ENCODE measurements around the gene FHIT. TPM values are rescaled to one million over a fixed set of nuclear protein-coding genes. Genes with fewer than 3 reads are reported as not detected.

FHIT gene
- total and polyA plus RNA-seq, 2 donors from 2014 or later: 20.2 to 61.2 TPM

GRCh38 chr3:60133269-60134162 is 1117.7 kb downstream of the FHIT start:
- intact Hi-C loops (cut with DNase I): no loop called here

GRCh38 chr3:60131618-60132017 is 1119.6 kb downstream of the FHIT start:
- no peak overlapping the region for H3K4me3 ChIP-seq (ENCODE audit: low read length in 3 of 3)
- DNase-seq (no peak), FAIRE-seq (no peak)
- H3K27ac ChIP-seq (ENCODE audit: low read depth in 2 of 2, low read length in 2 of 2): no peak overlapping the region
- H3K27me3 ChIP-seq (ENCODE audit: control insufficient read depth, insufficient read depth, low read length): no peaks in the 10 kb centered on the region
- no peak for TF ChIP-seq CTCF (IDR thresholded peaks at IDR 0.05; ENCODE audit: borderline replicate concordance, extremely low read depth, insufficient read depth)
- no peak overlapping the region for H3K9ac ChIP-seq (ENCODE audit: low read length in 3 of 3)
- no peaks in the 10 kb centered on the region for H3K4me1 ChIP-seq (ENCODE audit: control insufficient read depth in 2 of 3, insufficient read depth in 2 of 3, low read depth in 1 of 3, low read length in 3 of 3)
- no peaks in the 10 kb centered on the region for H3K36me3 ChIP-seq (ENCODE audit: control insufficient read depth in 2 of 3, insufficient read depth in 3 of 3, low read length in 3 of 3)
- intact Hi-C loops (cut with DNase I): no loop called here
- H3K9me3 ChIP-seq (ENCODE audit: control insufficient read depth in 2 of 3, insufficient read depth in 1 of 3, low read length in 3 of 3): no peaks in the 10 kb centered on the region

More at GRCh38 chr3:60133269-60134162, 1117.7 kb downstream of the FHIT start:
- Histone ChIP-seq H3K9me3 (ENCODE audit: control insufficient read depth in 2 of 3, insufficient read depth in 1 of 3, low read length in 3 of 3) (no peaks in the 10 kb centered on the region), H3K4me1 (ENCODE audit: control insufficient read depth in 2 of 3, insufficient read depth in 2 of 3, low read depth in 1 of 3, low read length in 3 of 3) (no peaks in the 10 kb centered on the region), H3K27ac (ENCODE audit: low read depth in 2 of 2, low read length in 2 of 2) (no peak overlapping the region), H3K36me3 (ENCODE audit: control insufficient read depth in 2 of 3, insufficient read depth in 3 of 3, low read length in 3 of 3) (no peaks in the 10 kb centered on the region), H3K4me3 (ENCODE audit: low read length in 3 of 3) (no peak overlapping the region), H3K9ac (ENCODE audit: low read length in 3 of 3) (no peak overlapping the region), H3K27me3 (ENCODE audit: control insufficient read depth, insufficient read depth, low read length) (no peaks in the 10 kb centered on the region)
- FAIRE-seq (no peak), DNase-seq (no peak)
- no peak for TF ChIP-seq CTCF (IDR thresholded peaks at IDR 0.05; ENCODE audit: borderline replicate concordance, extremely low read depth, insufficient read depth)

GRCh38 chr3:60126511-60127304 is 1124.5 kb downstream of the FHIT start:
- FAIRE-seq: no peak
- no peak for DNase-seq
- intact Hi-C loops (cut with DNase I): no loop called here

More at GRCh38 chr3:60126511-60127304, 1124.5 kb downstream of the FHIT start:
- H3K9me3 ChIP-seq (ENCODE audit: control insufficient read depth in 2 of 3, insufficient read depth in 1 of 3, low read length in 3 of 3): no peaks in the 10 kb centered on the region
- H3K9ac ChIP-seq (ENCODE audit: low read length in 3 of 3): no peak overlapping the region
- H3K27me3 ChIP-seq (ENCODE audit: control insufficient read depth, insufficient read depth, low read length): no peaks in the 10 kb centered on the region
- no peaks in the 10 kb centered on the region for H3K4me1 ChIP-seq (ENCODE audit: control insufficient read depth in 2 of 3, insufficient read depth in 2 of 3, low read depth in 1 of 3, low read length in 3 of 3)
- no peak for TF ChIP-seq CTCF (IDR thresholded peaks at IDR 0.05; ENCODE audit: borderline replicate concordance, extremely low read depth, insufficient read depth)
- H3K4me3 ChIP-seq (ENCODE audit: low read length in 3 of 3): no peak overlapping the region
- no peak overlapping the region for H3K27ac ChIP-seq (ENCODE audit: low read depth in 2 of 2, low read length in 2 of 2)
- H3K36me3 ChIP-seq (ENCODE audit: control insufficient read depth in 2 of 3, insufficient read depth in 3 of 3, low read length in 3 of 3): no peaks in the 10 kb centered on the region

Measured in kidney (tissue), 14 donors.